Measurements from ENCODE around the gene SNAPC2. TPM values are rescaled to one million over a fixed set of nuclear protein-coding genes. Genes with fewer than 3 reads are reported as not detected.
"Not testable (repeated sequence)": the region's sequence is repeated elsewhere in the genome, so short reads cannot be mapped to it uniquely, and the experiment has no call there.

The SNAPC2 gene
- total and polyA plus RNA-seq, 2 of the 13 experiments (the other 11 are each of a cell fraction or from before 2014, with no cell fraction given), result 10.2 to 12.7 TPM

DNA sequence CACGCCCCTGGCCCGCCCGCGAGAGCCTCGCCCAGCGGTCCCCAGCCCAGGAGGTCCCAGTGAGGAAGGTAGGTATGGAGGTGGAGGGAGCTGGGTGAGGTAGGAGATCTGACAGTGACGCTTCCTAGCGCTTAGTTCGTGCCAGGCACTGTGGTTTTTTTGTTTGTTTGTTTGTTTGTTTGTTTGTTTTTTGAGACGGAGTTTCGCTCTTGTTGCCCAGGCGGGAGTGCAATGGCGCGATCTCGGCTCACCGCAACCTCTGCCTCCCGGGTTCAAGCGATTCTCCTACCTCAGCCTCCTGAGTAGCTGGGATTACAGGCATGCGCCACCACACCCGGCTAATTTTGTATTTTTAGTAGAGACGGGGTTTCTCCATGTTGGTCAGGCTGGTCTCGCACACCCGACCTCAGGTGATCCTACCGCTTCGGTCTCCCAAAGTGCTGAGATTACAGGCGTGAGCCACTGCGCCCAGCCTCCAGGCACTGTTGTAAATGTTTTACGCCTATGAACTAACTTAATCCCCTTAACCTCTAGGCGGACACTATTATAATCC lies 2.0 kb upstream of the SNAPC2 start:
- POLR2A ChIA-PET, result interaction anchor here (0.7 to 6.4 kb wide), 8 partner anchors 10 to 49 kb away, joined by 3 to 85 read pairs (median 32); partner anchors contain the start of genes LRRC8E, MAP2K7 and TIMM44

DNA sequence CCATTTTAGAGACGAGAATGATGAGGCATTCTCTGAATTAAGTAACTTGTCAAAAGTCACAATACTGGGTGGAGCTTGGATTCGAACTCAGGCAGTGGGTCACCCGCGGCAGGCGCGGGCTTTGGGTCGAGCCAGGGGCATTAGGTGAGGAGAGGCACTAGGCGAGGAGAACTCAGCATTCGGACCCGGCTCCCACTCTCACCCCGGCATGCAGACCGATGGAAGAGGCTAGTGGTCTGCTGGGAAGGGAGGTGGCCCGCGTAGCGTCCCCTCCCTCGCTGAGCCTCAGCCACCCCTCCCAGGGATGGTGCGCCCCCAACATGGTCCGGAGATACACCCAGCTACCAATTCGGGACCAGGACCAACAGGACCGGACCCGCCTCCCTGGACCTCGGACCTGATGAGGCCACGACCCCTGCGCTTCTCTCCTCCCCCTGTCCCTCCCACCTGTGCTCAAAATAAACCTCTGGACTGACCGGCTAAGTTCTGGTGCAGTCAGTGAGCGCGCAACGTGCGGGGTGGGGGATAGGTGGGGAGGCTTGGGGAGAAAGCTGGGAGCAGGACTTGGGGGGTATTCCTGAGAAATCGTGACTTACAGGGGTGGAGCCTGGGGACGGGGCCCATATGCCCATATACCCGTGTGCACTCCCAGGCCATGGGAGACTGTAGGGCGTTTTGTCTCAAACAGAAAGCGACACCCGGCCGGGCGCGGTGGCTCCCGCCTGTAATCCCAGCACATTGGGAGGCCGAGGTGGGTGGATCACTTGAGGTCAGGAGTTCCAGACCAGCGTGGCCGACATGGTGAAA lies 1.3 kb upstream of the SNAPC2 start:
- H3K27ac ChIP-seq (ENCODE audit: extremely low read length, insufficient read depth, low read length), result peak overlapping the region; percentile 92
- 7% methylated on average over 23 of the region's 42 CpGs for WGBS (ENCODE audit: low lambda C conversion rate)
- peaks cover 41% of the 10 kb centered on the region for H3K4me1 ChIP-seq (ENCODE audit: insufficient read depth, low read length)
- DNase-seq (ENCODE audit: low spot score) (peak; percentile 81), FAIRE-seq (peak; percentile 91), ATAC-seq (peak; percentile 45)
- peak overlapping the region; percentile 91 for H3K4me2 ChIP-seq (ENCODE audit: low read depth, low read length)
- peaks cover 5 to 10% of the 10 kb centered on the region in 2 experiments; a peak in 2 of 5 replicates for H3K36me3 ChIP-seq (replicated peaks in 1 of 2; ENCODE audit: control insufficient read depth in 1 of 2, insufficient read depth in 2 of 2, low read length in 2 of 2)
- H4K20me1 ChIP-seq (ENCODE audit: insufficient read depth, low read length), result peaks cover 5% of the 10 kb centered on the region; the same call in 1 of the 2 replicates
- H3K27me3 ChIP-seq (ENCODE audit: control insufficient read depth in 1 of 2, insufficient read depth in 2 of 2, low read length in 2 of 2), result no peaks in the 10 kb centered on the region; a peak in 1 of 5 replicates
- CTCF ChIA-PET (ENCODE audit: low intra/inter-chr PET ratio, low total read pairs), result no interaction called here
- intact Hi-C loops (cut with micrococcal nuclease; ENCODE audit: unreplicated experiment), result no loop called here
- no TSS peak for BruUV-seq (replicated peaks)
- in situ Hi-C loops (cut with HindIII; ENCODE audit: extremely low pct_ligation_motif_present, low pct_unique_long_range_greater_than_20kb), result no loop called here
- no peaks in the 10 kb centered on the region for H3K9me3 ChIP-seq (ENCODE audit: low read length)
- peak overlapping the region; percentile 85 to 89 (median 87) for H3K4me3 ChIP-seq (replicated peaks in 1 of 3; ENCODE audit: insufficient read depth in 1 of 3, low read depth in 2 of 3, low read length in 3 of 3)
- POLR2A ChIA-PET, result interaction anchor here (0.7 to 6.4 kb wide), 13 partner anchors 11 to 66 kb away, joined by 4 to 85 read pairs (median 19); partner anchors contain the start of genes LRRC8E, MAP2K7 and TIMM44
- peak overlapping the region; percentile 86 for H3K9ac ChIP-seq (ENCODE audit: insufficient read depth, low read depth, low read length)
- no peaks in the 10 kb centered on the region for H3K79me2 ChIP-seq (ENCODE audit: insufficient read depth, low read length)
- H2AFZ ChIP-seq (ENCODE audit: low read length), result no peak overlapping the region
- TF ChIP-seq SIX4 (CRISPR knock-in tag; IDR thresholded peaks at IDR 0.05), result no peak
- TF ChIP-seq, protein P1, sequence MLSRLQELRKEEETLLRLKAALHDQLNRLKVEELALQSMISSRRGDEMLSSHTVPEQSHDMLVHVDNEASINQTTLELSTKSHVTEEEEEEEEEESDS (CRISPR knock-in tag; IDR thresholded peaks at IDR 0.05; ENCODE audit: borderline replicate concordance), result no peak
- TF ChIP-seq, protein P2, sequence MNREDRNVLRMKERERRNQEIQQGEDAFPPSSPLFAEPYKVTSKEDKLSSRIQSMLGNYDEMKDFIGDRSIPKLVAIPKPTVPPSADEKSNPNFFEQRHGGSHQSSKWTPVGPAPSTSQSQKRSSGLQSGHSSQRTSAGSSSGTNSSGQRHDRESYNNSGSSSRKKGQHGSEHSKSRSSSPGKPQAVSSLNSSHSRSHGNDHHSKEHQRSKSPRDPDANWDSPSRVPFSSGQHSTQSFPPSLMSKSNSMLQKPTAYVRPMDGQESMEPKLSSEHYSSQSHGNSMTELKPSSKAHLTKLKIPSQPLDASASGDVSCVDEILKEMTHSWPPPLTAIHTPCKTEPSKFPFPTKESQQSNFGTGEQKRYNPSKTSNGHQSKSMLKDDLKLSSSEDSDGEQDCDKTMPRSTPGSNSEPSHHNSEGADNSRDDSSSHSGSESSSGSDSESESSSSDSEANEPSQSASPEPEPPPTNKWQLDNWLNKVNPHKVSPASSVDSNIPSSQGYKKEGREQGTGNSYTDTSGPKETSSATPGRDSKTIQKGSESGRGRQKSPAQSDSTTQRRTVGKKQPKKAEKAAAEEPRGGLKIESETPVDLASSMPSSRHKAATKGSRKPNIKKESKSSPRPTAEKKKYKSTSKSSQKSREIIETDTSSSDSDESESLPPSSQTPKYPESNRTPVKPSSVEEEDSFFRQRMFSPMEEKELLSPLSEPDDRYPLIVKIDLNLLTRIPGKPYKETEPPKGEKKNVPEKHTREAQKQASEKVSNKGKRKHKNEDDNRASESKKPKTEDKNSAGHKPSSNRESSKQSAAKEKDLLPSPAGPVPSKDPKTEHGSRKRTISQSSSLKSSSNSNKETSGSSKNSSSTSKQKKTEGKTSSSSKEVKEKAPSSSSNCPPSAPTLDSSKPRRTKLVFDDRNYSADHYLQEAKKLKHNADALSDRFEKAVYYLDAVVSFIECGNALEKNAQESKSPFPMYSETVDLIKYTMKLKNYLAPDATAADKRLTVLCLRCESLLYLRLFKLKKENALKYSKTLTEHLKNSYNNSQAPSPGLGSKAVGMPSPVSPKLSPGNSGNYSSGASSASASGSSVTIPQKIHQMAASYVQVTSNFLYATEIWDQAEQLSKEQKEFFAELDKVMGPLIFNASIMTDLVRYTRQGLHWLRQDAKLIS (CRISPR knock-in tag; IDR thresholded peaks at IDR 0.05), result 0 out of 2 replicates have a peak, but pooled peaks have one; percentile 46
- TF ChIP-seq MED1 (CRISPR knock-in tag; IDR thresholded peaks at IDR 0.05), result peak; percentile 44; the same call in 1 of the 2 replicates
- TF ChIP-seq SRF (IDR thresholded peaks at IDR 0.05; ENCODE audit: low read depth, low read length), result no peak
- TF ChIP-seq CEBPG (CRISPR knock-in tag; IDR thresholded peaks at IDR 0.05), result no peak
- TF ChIP-seq ZSCAN29 (CRISPR knock-in tag; conservative IDR thresholded peaks at IDR 0.05), result 0 out of 2 replicates have a peak, but pooled peaks have one; percentile 22
- TF ChIP-seq ZNF598 (CRISPR knock-in tag; IDR thresholded peaks at IDR 0.05; ENCODE audit: borderline replicate concordance), result no peak
- TF ChIP-seq, protein P3, sequence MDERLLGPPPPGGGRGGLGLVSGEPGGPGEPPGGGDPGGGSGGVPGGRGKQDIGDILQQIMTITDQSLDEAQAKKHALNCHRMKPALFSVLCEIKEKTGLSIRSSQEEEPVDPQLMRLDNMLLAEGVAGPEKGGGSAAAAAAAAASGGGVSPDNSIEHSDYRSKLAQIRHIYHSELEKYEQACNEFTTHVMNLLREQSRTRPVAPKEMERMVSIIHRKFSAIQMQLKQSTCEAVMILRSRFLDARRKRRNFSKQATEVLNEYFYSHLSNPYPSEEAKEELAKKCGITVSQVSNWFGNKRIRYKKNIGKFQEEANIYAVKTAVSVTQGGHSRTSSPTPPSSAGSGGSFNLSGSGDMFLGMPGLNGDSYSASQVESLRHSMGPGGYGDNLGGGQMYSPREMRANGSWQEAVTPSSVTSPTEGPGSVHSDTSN (CRISPR knock-in tag; IDR thresholded peaks at IDR 0.05), result no peak
- no peak for TF ChIP-seq ISL2 (CRISPR knock-in tag; IDR thresholded peaks at IDR 0.05)

More for the DNA sequence above, 2.0 kb upstream of the SNAPC2 start:
- TF ChIP-seq CENPT (CRISPR knock-in tag; IDR thresholded peaks at IDR 0.05; ENCODE audit: low read depth), result 0 out of 2 replicates have a peak, but pooled peaks have one; percentile 4
- peak; percentile 67; the same call in 1 of the 2 replicates for TF ChIP-seq ZMYM2 (CRISPR knock-in tag; IDR thresholded peaks at IDR 0.05)
- FAIRE-seq; CTCF ChIA-PET (ENCODE audit: low intra/inter-chr PET ratio, low total read pairs); BruUV-seq (replicated peaks); DNase-seq (ENCODE audit: low spot score); intact Hi-C loops (cut with micrococcal nuclease; ENCODE audit: unreplicated experiment); in situ Hi-C loops (cut with HindIII; ENCODE audit: extremely low pct_ligation_motif_present, low pct_unique_long_range_greater_than_20kb); H3K9ac ChIP-seq (ENCODE audit: insufficient read depth, low read depth, low read length); H4K20me1 ChIP-seq (ENCODE audit: insufficient read depth, low read length); H2AFZ ChIP-seq (ENCODE audit: low read length); H3K9me3 ChIP-seq (ENCODE audit: low read length); H3K27me3 ChIP-seq (ENCODE audit: control insufficient read depth in 1 of 2, insufficient read depth in 2 of 2, low read length in 2 of 2); H3K79me2 ChIP-seq (ENCODE audit: insufficient read depth, low read length); ATAC-seq: not testable (repeated sequence)
- Histone ChIP-seq H3K4me2 (ENCODE audit: low read depth, low read length) (peak overlapping the region; percentile 91; the same call in 1 of the 2 replicates), H3K4me3 (replicated peaks in 1 of 3; ENCODE audit: insufficient read depth in 1 of 3, low read depth in 2 of 3, low read length in 3 of 3) (0 out of 6 replicates have a peak overlapping the region, but pooled peaks of 1 of the 3 experiments have one; percentile 85), H3K27ac (ENCODE audit: extremely low read length, insufficient read depth, low read length) (peak overlapping the region; percentile 92), H3K36me3 (replicated peaks in 1 of 2; ENCODE audit: control insufficient read depth in 1 of 2, insufficient read depth in 2 of 2, low read length in 2 of 2) (peaks cover 5 to 10% of the 10 kb centered on the region in 2 experiments; a peak in 2 of 5 replicates), H3K4me1 (ENCODE audit: insufficient read depth, low read length) (peaks cover 41% of the 10 kb centered on the region)
- WGBS (ENCODE audit: low lambda C conversion rate), result 96% methylated on average over 29 of the region's 29 CpGs
